Upper lobe of left lung (tissue), 6 donors: ENCODE data around the gene AFF3. TPM values are rescaled to one million over a fixed set of nuclear protein-coding genes. Genes with fewer than 3 reads are reported as not detected.

Experiments
- ATAC-seq, 2 donors: fragments of 200-7000 bp; cut with Tn5 transposase; one replicate each; pipeline ENCODE4 v1.9.1; 2022; ENCODE audit warnings: mild to moderate bottlenecking in 2 of 2, moderate library complexity in 2 of 2; ENCODE audit not compliant: low FRiP score in 2 of 2
- DNase-seq, 2 donors: peaks; one replicate each; pipeline ENCODE4 v3.0.0-alpha.2; 2019 to 2020
- H3K27ac ChIP-seq, 4 donors: fragments of 200-600 bp; sonication (generic); one replicate each; pipeline ENCODE4 v1.5.1; 2016 to 2019
- H3K27me3 ChIP-seq, 4 donors: fragments of 200-600 bp; sonication (generic); one replicate each; pipeline ENCODE4 v1.5.1; 2017 to 2019
- H3K36me3 ChIP-seq, 4 donors: fragments of 200-600 bp; sonication (generic); one replicate each; pipeline ENCODE4 v1.5.1; 2016 to 2019
- H3K4me1 ChIP-seq, 4 donors: fragments of 200-600 bp; sonication (generic); one replicate each; pipeline ENCODE4 v1.5.1; 2018 to 2019
- H3K4me3 ChIP-seq, 4 donors: fragments of 200-600 bp; sonication (generic); one replicate each; pipeline ENCODE4 v1.5.1; 2017 to 2019; ENCODE audit warnings: mild to moderate bottlenecking in 2 of 4, moderate library complexity in 1 of 4
- H3K9me3 ChIP-seq, 4 donors: fragments of 200-600 bp; sonication (generic); one replicate each; pipeline ENCODE4 v1.5.1; 2018 to 2019
- EP300 ChIP-seq, 4 donors: sonication (generic); formaldehyde crosslinking; IDR thresholded peaks; one replicate each; pipeline ENCODE4 v1.5.1; 2017; ENCODE audit warnings: antibody characterized with exemption in 4 of 4, control low read depth in 2 of 4
- POLR2A ChIP-seq, 4 donors: fragments of 450-650 bp; IDR thresholded peaks; one replicate each; pipeline ENCODE4 v1.5.1; 2016 to 2017; ENCODE audit warnings: antibody characterized with exemption in 4 of 4, mild to moderate bottlenecking in 2 of 4
- POLR2AphosphoS5 ChIP-seq, 2 donors: sonication (generic); formaldehyde crosslinking; IDR thresholded peaks; one replicate each; pipeline ENCODE4 v1.5.1; 2017; ENCODE audit warnings: antibody characterized with exemption in 2 of 2
- WGBS, 2 donors: methylation state at CpG; one replicate each; pipeline ENCODE4 v1.1.5; 2017 to 2018; 5-methylcytosine and 5-hydroxymethylcytosine counted together
- total RNA-seq, 6 donors: library from RNA; depleted of rRNA in 4 of 6; stranded (reverse); fragments of >200 nt in 4 of 6; gene quantifications; one replicate each; pipeline versions ENCODE4 v1.1.0 to v1.2.1, GENCODE V29; 2016 to 2021
- TF ChIP-seq, protein P1 (sequence below), 6 experiments: fragments of 450-650 bp in 4 of 6; fragments of 200-600 bp in 2 of 6; sonication (generic) in 2 of 6; IDR thresholded peaks; one replicate each; pipeline ENCODE4 v1.5.1; 2016 to 2019; ENCODE audit warnings: antibody characterized with exemption in 6 of 6
- donor health status: DM: no; HTN: no; CAD: no; lungs with moderate emphysema.
- donor health status: DM: no; HTN: yes; CAD: no; lungs with severe emphysema.

Gene AFF3
- total RNA-seq, 6 donors from 2014 or later: 21.0 to 195 (median 47.9) TPM

DNA sequence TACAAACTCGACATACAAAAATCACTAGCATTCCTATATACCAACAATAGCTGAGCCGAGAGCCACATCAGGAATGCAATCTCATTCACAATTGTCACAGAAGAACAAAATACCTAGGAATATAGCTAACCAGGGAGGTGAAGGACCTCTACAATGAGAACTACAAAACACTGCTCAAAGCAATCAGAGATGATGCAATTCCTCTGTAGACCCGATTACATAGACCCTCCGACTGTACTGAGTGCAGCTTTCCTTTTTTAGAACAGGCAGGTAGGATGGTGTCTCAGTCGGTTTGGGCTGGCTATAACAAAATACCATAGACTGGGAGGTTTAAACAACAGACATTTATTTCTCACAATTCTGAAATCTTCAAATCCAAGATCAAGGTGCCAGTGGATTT, 513.1 kb downstream of the AFF3 start:
- no peak for ATAC-seq
- H3K27me3 ChIP-seq: no peaks in the 10 kb centered on the region
- WGBS, 2 donors: 93 to 95% methylated on average over 5 of the region's 5 CpGs

GRCh38 chr2:99626158-99626557, 516.2 kb downstream of the AFF3 start:
- WGBS, 2 donors: 43 to 65% methylated on average over 1 of the region's 1 CpG
- Histone ChIP-seq H3K36me3 (no peaks in the 10 kb centered on the region), H3K4me3 (no peak overlapping the region), H3K27ac (no peak overlapping the region), H3K4me1 (no peaks in the 10 kb centered on the region), H3K27me3 (no peaks in the 10 kb centered on the region), H3K9me3 (no peaks in the 10 kb centered on the region)
- DNase-seq: no peak
- TF ChIP-seq, protein P1, sequence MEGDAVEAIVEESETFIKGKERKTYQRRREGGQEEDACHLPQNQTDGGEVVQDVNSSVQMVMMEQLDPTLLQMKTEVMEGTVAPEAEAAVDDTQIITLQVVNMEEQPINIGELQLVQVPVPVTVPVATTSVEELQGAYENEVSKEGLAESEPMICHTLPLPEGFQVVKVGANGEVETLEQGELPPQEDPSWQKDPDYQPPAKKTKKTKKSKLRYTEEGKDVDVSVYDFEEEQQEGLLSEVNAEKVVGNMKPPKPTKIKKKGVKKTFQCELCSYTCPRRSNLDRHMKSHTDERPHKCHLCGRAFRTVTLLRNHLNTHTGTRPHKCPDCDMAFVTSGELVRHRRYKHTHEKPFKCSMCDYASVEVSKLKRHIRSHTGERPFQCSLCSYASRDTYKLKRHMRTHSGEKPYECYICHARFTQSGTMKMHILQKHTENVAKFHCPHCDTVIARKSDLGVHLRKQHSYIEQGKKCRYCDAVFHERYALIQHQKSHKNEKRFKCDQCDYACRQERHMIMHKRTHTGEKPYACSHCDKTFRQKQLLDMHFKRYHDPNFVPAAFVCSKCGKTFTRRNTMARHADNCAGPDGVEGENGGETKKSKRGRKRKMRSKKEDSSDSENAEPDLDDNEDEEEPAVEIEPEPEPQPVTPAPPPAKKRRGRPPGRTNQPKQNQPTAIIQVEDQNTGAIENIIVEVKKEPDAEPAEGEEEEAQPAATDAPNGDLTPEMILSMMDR (IDR thresholded peaks at IDR 0.05): no peak
- no peak for TF ChIP-seq POLR2AphosphoS5 (IDR thresholded peaks at IDR 0.05)
- TF ChIP-seq POLR2A (IDR thresholded peaks at IDR 0.05): no peak
- TF ChIP-seq EP300 (IDR thresholded peaks at IDR 0.05): no peak
- no peak for ATAC-seq

More for the DNA sequence above, 513.1 kb downstream of the AFF3 start:
- Histone ChIP-seq H3K4me3 (no peak overlapping the region), H3K4me1 (no peaks in the 10 kb centered on the region), H3K9me3 (no peaks in the 10 kb centered on the region), H3K27ac (no peak overlapping the region), H3K36me3 (no peaks in the 10 kb centered on the region)
- TF ChIP-seq POLR2AphosphoS5 (IDR thresholded peaks at IDR 0.05) (no peak), POLR2A (IDR thresholded peaks at IDR 0.05) (no peak)
- DNase-seq: no peak

DNA sequence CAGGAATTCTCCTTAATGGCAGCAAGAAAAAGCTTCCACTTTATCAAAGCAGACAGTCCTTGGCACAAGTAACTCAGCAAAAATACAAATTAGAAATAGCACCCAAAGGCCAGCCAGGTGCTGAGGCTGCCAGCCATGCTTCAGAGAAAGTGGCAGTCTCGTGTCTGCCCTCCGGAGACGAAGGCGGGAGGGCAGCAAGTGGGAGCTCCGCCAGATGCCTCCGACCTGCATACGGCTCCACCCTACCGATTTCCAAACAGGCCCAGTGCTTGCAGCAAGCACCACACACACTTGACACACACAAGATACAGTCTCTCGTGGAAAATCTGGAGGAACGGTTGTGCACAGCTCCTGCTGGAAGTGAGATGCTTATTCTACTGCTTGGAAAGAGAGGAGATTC, 517.7 kb downstream of the AFF3 start:
- no peak overlapping the region for H3K4me3 ChIP-seq
- no peaks in the 10 kb centered on the region for H3K27me3 ChIP-seq
- no peaks in the 10 kb centered on the region for H3K4me1 ChIP-seq
- 69 to 88% methylated on average over 10 of the region's 10 CpGs for WGBS, 2 donors
- DNase-seq (peak in 1 of 2 donors; percentile 42), ATAC-seq (no peak)
- no peak for TF ChIP-seq EP300 (IDR thresholded peaks at IDR 0.05)
- TF ChIP-seq, protein P1 (IDR thresholded peaks at IDR 0.05): no peak
- no peak for TF ChIP-seq POLR2AphosphoS5 (IDR thresholded peaks at IDR 0.05)
- TF ChIP-seq POLR2A (IDR thresholded peaks at IDR 0.05): no peak
- H3K27ac ChIP-seq: no peak overlapping the region
- H3K9me3 ChIP-seq: no peaks in the 10 kb centered on the region
- H3K36me3 ChIP-seq: no peaks in the 10 kb centered on the region

DNA sequence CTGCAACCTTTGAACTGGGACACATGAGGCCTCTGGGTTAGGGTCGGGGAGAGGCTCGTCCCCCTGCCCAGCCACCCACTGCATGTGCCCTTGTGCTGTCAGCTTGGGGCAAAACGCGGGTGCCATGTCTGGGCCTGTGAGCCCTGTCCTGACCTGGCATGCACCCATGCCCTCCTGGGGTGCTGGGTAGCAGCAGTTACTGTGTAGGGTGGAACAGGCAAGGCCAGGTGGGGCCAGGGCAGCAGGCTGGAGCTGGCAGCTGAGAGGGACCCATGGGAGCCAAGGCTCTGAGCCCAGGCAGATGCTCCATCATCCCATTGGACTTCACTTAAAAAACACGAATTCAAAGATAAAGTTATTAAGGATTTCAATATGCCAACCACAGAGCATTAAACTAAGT, 518.8 kb downstream of the AFF3 start:
- no peaks in the 10 kb centered on the region for H3K36me3 ChIP-seq
- H3K9me3 ChIP-seq: no peaks in the 10 kb centered on the region
- DNase-seq (peak in 1 of 2 donors; percentile 55), ATAC-seq (no peak)
- no peaks in the 10 kb centered on the region for H3K27me3 ChIP-seq
- WGBS, 2 donors: 90 to 100% methylated on average over 1 to 3 of the region's 5 CpGs
- no peak overlapping the region for H3K4me3 ChIP-seq
- no peak overlapping the region for H3K27ac ChIP-seq
- H3K4me1 ChIP-seq: no peaks in the 10 kb centered on the region
- TF ChIP-seq, protein P1 (IDR thresholded peaks at IDR 0.05): no peak
- TF ChIP-seq EP300 (IDR thresholded peaks at IDR 0.05) (no peak), POLR2AphosphoS5 (IDR thresholded peaks at IDR 0.05) (no peak), POLR2A (IDR thresholded peaks at IDR 0.05) (no peak)

DNA sequence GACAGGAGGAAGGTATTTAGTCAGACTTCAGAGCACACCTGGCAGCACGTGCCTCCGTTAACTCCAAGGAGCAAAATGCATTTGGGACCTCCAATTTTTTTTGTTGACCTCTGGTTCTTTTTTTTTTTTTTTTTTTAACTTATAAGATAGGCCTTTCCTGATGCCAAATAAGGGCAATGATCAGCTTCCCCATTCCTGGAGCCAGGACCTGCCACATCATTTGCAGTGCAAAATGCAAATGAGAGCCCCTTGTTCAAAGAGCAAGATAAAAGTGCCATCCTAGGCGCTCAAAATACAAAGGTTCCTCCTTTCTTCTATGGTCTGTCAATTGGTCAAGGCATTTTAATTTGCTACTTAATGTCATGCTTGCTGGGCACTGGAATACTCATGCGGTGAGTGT, 519.4 kb downstream of the AFF3 start:
- ATAC-seq (no peak), DNase-seq (no peak)
- Histone ChIP-seq H3K4me3 (no peak overlapping the region), H3K4me1 (no peaks in the 10 kb centered on the region), H3K36me3 (no peaks in the 10 kb centered on the region), H3K27ac (no peak overlapping the region), H3K27me3 (no peaks in the 10 kb centered on the region), H3K9me3 (no peaks in the 10 kb centered on the region)
- no peak for TF ChIP-seq EP300 (IDR thresholded peaks at IDR 0.05)
- no peak for TF ChIP-seq POLR2A (IDR thresholded peaks at IDR 0.05)
- no peak for TF ChIP-seq POLR2AphosphoS5 (IDR thresholded peaks at IDR 0.05)
- TF ChIP-seq, protein P1 (IDR thresholded peaks at IDR 0.05): no peak
- 96 to 98% methylated on average over 4 of the region's 4 CpGs for WGBS, 2 donors
